NCI-H510A treated with DMSO at 0.1 percent for 48 hours (cell line): ENCODE measurements around the gene PAGE1.
"Not testable (repeated sequence)": the region's sequence is repeated elsewhere in the genome, so short reads cannot be mapped to it uniquely, and the experiment has no call there.

Experiments
- DNase-seq: peaks from one replicate; lab custom pipeline; 2025; lab: John Stamatoyannopoulos, UW

The PAGE1 gene, protein sequence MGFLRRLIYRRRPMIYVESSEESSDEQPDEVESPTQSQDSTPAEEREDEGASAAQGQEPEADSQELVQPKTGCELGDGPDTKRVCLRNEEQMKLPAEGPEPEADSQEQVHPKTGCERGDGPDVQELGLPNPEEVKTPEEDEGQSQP

GRCh38 chrX:49695276-49696180 lies at the start of gene PAGE1:
Gene PAGE1, minus strand, starts transcription at chrX:49695984. Its CDS starts 1,214 bp downstream, at chrX:49694770.
- DNase-seq = no peak

DNA sequence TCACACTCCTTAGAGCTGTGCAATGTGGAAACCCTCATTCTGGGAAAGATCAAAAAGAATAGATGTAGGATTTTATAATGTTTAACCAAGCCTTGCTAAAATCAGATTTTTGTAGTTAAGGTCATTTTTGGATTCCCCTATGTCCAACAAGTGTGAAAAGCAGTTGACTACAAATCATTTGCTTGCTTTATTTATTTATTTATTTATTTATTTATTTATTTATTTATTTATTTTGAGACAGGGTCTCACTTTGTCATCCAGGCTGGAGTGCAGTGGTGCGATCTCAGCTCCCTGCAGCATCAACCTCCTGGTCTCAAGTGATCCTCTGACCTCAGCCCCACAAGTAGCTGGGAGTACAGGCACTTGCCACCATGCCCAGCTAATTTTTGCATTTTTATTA lies 45.7 kb upstream of the PAGE1 start:
- not testable (repeated sequence) for DNase-seq

DNA sequence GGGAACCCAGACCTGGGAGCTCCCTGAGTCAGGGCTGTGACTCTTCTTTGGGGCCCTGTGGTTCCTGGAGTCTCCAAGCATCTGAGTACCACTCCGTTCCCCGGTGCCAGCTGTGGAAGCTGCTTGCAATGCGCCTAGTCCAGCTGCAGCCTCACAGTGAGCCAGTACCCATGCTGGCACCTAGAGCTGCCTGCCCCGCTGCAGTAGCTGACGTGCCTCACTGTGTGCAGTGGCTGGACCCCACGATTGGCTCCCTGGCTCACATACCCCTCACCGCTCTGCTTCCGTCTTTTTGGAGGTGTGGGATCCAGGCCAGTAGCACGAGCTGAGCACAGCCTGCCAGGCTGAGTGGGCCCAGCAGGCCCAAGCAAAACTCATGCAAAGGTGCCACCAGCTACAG lies 32.1 kb upstream of the PAGE1 start:
- no peak for DNase-seq

GRCh38 chrX:49726966-49727365 lies 31.2 kb upstream of the PAGE1 start:
- no peak for DNase-seq

DNA sequence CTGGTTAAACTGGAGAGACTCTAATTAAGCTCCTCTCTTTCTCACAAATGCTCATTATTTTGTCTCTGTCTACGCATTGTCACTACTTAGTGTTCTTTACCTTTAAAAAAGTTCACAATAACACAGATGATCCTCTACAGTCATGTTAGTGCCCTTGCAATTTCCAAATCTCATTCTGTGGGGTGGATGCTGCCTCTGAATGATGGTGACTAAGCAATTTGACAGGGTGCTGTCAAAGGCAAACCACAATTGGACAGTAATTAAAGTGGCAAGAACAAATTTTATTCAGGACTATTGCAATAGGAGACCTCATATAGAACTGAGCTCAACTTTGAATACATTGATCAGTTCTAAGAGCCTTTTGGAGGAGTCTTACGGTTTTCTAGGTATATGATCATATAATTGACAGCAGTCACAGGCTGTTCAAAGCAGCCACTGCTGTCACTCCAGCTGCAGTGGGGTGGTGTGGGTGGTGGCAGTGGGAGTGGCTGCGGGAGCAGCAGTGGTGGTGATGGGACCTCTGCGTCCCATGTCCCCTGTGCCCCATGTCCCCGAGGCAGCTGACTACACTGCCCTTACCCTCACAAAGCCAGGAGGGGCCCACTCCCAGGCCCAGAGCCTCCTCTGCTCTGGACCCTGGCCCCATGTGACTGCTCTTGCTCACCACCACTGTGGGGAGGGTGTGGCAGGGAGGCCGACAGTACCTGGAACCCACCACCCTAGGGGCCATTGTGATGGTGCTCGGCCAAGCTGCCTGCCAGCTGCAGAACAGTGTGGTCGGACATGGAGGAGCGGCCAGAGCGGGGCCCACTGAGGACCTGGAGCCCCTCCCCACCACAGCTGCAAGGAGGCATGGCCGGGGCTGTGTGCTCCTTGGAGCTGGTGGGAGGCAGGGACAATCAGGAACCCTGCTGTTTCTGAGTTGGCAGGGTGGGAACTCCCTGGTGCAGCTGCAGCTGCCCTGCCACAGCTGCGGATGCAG lies 30.4 kb upstream of the PAGE1 start:
- no peak for DNase-seq

GRCh38 chrX:49725401-49725800 lies 29.6 kb upstream of the PAGE1 start:
- DNase-seq = no peak

GRCh38 chrX:49720106-49720505 lies 24.3 kb upstream of the PAGE1 start:
- DNase-seq = not testable (repeated sequence)

DNA sequence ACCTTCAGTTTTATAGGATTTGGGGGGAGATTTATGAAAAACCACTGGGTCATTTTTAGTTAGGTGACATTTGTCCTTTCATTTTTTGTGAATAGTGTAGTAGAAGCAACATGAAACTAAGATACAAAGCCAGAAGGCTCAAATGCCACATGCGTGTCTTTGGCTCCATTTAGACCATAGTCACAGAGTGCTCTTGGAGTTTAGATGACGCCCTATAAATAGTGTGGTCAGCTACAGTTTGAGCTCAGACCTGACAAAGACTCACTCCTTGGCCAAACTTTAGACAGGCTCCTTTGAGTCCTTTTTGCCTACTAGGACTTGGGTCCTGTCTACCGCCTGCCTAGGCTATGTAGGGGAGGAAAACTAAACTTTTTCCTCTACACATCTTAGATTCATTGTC lies 16.8 kb upstream of the PAGE1 start:
- no peak for DNase-seq

DNA sequence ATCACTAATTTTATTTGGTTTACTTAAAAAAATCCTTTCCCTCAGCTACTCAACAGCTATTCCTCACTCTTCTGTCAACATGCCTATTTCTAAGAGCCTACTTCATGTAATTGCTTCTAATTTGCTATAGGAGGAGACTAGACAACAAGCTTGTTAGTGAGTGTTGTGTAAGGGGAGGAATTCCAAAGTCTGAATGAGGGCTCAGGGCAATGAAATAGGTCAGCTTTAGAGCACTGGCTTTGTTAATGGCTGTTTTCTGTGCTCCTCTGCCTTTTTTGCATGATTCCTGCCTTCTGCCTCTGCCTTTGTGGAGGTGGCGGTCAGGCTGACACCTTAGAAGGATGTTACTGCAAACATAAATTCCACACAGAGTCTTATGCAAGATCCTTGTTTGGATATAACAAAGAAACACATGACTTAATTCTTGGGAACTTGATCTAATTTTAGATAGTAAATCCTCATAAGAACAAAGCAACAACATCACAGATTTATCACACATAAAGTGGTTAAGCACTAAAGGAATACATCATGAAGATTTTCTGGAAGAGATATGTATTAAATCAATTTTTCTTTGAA lies 15.0 kb upstream of the PAGE1 start:
- no peak for DNase-seq

- no peak for DNase-seq
Observed at GRCh38 chrX:49704691-49705404, 9.1 kb upstream of the PAGE1 start.

DNA sequence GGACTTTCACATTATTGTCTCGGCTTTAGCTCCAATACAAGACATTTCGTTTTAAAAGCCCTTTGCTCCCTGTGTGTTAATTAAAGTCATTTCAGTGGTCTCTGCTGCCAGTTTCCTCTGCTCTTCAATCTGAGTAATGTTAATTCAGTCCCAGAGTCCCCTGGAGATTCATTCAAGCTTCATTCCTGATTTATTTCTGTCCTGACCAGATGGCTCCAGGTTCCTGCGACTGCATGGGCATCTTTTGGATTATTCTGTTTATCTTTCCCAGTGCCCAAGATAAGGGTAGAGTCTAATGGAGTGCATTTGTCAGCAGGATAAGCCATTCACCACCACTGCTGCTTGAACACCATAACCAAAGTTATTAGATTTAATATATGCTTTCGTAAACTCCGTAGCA lies 6.1 kb upstream of the PAGE1 start:
- no peak for DNase-seq

GRCh38 chrX:49701323-49701722 lies 5.5 kb upstream of the PAGE1 start:
- no peak for DNase-seq

DNA sequence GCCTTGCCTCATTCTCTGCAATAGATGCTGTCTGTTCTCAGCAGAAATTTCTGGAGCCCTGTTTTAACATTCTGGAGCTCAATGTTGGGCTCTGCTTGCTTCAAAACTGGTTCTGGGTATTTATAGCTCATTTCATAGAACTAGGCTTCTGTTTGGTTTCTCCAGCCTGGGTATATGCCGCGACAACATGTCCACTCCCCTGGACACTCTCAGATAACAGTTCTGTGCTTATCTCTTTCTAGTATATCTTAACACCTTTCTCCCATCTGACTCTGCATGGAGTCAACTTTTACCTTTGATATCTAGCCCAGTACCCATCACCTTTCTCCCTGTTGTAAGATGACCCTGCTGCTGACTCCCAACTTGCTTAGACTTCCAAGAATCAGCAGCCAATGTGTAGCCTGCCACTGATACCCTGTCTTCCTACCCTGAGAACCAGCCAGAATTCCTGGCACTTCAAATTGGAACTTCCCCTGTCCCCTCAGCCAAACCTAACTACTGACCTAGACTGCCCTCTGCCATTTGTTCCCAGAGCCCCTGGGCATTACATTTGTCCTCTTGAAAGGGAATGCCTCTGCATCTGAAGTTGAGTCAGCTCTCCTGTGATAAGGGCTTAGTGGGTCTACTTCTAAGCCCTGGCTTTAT lies 20.6 kb downstream of the PAGE1 start:
- no peak for DNase-seq

- DNase-seq = no peak
Observed at GRCh38 chrX:49673394-49673793, 22.4 kb downstream of the PAGE1 start.

DNA sequence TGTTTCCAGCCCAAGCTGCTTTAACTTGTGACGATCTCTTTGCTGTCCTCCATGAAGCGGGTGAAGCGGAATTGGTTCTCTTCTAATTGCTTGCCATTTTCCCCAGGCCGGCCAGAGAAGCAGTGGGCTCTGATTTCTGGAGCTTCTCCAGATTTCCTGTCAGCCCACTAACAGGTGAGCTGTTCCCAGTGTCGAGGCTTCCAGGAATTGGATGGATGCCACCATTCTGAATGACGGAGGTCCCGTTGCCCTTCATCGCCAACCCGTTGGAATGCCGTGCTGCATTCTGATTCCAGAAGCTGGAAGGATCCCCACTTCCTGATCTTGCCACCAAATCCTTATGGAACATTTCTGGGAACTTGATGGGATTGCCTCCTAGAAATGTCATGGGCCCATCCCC lies 31.0 kb downstream of the PAGE1 start:
- DNase-seq = no peak

DNA sequence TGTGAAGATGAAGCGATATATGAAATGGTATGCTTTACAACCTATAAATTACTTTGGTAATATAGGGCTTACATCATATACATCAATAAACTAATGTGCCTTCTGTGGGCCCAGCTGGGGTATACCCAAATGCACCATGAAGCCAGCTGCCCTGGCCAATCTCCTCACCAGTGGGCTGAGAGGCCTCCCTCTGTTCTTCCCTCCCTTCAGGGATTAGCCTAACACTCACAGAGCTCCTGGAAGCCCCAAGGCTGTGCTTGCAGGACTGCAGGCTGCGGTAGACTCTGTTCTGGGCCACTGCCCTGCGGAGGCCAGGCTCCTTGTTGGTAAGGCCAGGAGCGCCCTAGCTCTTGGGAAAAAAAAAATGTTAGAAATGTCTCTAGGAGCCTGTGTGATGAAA lies 33.9 kb downstream of the PAGE1 start:
- DNase-seq = no peak

DNA sequence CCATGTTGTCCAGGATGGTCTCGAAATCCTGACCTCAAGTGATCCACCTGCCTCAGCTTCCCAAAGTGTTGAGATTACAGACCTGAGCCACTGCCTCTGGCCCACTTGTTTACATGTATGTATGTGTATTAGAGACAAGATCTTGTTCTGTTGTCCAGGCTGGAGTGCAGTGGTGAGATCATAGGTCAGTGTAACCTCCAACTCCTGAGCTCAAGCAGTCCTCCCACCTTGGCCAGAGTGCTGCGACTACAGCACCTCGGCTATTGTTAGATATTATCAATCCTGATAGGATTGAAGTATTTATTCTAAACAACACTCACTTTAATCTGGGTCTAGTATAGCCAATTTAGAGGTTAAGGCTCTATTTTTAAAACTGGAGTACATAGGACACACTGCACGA lies 36.0 kb downstream of the PAGE1 start:
- no peak for DNase-seq

DNA sequence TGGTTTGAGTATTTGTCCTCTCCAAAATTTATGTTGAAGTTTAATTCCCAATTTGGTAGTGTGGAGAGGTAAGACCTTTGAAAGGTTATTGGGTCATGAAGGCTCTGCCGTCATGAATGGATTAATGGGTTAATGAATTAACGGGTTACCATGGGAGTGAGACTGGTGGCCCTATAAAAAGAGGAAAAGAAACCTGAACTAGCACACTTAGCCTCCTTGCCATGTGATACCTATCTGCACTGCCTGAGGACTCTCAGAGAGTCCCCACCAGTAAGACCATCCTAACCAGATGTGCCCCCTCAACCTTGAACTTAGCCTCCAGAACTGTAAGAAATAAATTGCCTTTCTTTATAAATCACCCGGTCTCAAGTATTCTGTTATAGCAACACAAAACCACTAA lies 39.3 kb downstream of the PAGE1 start:
- no peak for DNase-seq

DNA sequence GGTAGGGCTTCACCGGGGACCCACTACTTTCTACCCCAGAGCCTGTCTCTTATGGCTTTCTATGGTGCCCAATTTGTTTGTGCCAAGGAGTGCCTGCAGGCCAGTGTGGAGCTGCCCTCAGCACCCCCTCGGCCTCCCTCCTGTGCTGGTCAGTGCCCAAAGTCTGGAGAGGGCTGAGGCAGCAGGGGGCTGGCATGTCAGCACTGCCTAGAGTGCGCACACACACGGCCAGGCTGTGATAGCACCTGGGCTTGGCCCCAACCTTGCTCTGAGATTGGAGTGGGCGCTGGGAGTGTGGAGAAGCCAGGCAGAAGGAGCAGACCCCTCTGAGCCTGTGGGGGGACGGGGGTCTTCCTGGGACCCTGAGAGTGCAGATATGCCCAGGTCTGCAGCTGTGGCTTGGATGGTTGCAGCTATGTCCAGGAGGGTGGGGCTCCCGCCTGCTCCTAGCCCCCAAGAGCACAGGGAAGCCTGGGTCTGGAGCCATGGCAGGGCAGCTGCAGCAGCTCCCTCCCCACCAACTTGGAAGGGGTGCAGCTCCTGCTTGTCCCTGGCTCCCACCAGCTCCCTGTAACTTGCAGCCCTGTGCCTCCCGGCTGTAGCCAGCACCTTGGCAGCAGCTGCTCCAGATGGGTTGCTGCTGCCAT lies 50.7 kb downstream of the PAGE1 start:
- DNase-seq = no peak
